ENCODE measurements around the gene MYO3B.

DNA sequence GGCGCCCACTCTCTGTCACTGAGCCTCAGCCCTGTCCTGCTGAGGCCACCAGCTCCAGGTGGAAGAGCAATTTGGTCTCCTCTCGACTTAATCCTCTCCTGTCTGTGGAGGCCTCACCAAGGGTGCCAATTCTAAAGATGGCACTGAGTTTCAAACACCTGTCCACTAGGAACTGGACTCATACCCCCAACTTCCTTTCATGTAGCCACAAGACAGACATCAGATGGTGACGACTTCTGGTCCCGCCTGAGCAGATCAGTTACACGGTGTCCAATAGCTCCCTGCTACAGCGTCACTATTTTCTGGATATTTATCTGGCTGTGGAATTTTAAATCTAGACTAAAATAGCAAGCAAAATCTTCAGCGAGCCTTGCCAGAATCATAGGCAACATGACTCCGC is 512.7 kb downstream of the MYO3B start:
- TF ChIP-seq POLR2A (IDR thresholded peaks at IDR 0.05; ENCODE audit: low read length) (no peak), GATA1 (IDR thresholded peaks at IDR 0.05; ENCODE audit: low read depth, low read length) (no peak)
